K562 (cell line): ENCODE measurements around the gene STX2. TPM values are rescaled to one million over a fixed set of nuclear protein-coding genes. Genes with fewer than 3 reads are reported as not detected.

Source experiments
- MTF1 ChIP-seq: fragments of 250-450 bp; sonication (Bioruptor Pico); IDR thresholded peaks from 2 replicates; pipeline ENCODE4 v1.9.0; 2021; ENCODE audit warnings: moderate library complexity, mild to moderate bottlenecking, inconsistent platforms, borderline replicate concordance
- NRF1 ChIP-seq, 2 experiments: fragments of 450-650 bp; IDR thresholded peaks in 1 of 2; conservative IDR thresholded peaks in 1 of 2; 2 replicates each; pipeline ENCODE4 v1.6.1; 2014; ENCODE audit warnings: mild to moderate bottlenecking in 2 of 2
- RBBP5 ChIP-seq: fragments of 200-600 bp; sonication (generic); IDR thresholded peaks from 2 replicates; pipeline ENCODE4 v1.6.1; 2012; ENCODE audit warnings: borderline replicate concordance, mild to moderate bottlenecking, low read length, control low read depth, inconsistent platforms; ENCODE audit not compliant: insufficient read depth, poor library complexity, severe bottlenecking
- RFX7 ChIP-seq: fragments of 250-450 bp; sonication (Bioruptor Pico); IDR thresholded peaks from 2 replicates; pipeline ENCODE4 v1.5.1; 2021; ENCODE audit warnings: mild to moderate bottlenecking
- SMAD3 ChIP-seq: fragments of 450-650 bp; formaldehyde crosslinking; conservative IDR thresholded peaks from 2 replicates; pipeline ENCODE4 v1.4.0; 2020; ENCODE audit warnings: mild to moderate bottlenecking
- TAF1 ChIP-seq: IDR thresholded peaks from 2 replicates; pipeline ENCODE4 v1.6.1; 2011; ENCODE audit warnings: mild to moderate bottlenecking, low read length, moderate library complexity; ENCODE audit not compliant: insufficient read depth, control insufficient read depth, severe bottlenecking; ENCODE audit errors: extremely low read depth
- TRIM24 ChIP-seq, 2 experiments: fragments of 450-650 bp; IDR thresholded peaks; 2 replicates each; pipeline ENCODE4 v1.6.1; 2016
- ZBTB17 ChIP-seq: fragments of 450-650 bp; formaldehyde crosslinking; IDR thresholded peaks from 2 replicates; pipeline ENCODE4 v1.4.0; 2020; ENCODE audit warnings: mild to moderate bottlenecking
- polyA plus RNA-seq, 8 experiments: library from polyadenylated mRNA; depleted of rRNA in 4 of 8; stranded (reverse) in 5 of 8; unstranded in 3 of 8; fragments of >200 nt; fragmentation: Nextera tagmentation in 2 of 8; fragmentation: Illumina TruSeq in 1 of 8; extraction: Ambion mirVana in 2 of 8; extraction: Trizol in 1 of 8; gene quantifications; 2 replicates each; pipeline versions ENCODE4 v1.2.1 to v1.2.3, GENCODE V29; 2011 to 2014; ENCODE audit warnings: inconsistent platforms in 1 of 8, missing spikeins in 1 of 8
- total RNA-seq, 7 experiments: library from RNA; depleted of rRNA in 6 of 7; stranded (reverse); fragments of >200 nt in 6 of 7; fragmentation: Illumina TruSeq in 2 of 7; extraction: Trizol in 2 of 7; gene quantifications; 2 replicates each; pipeline versions ENCODE4 v1.2.1 to v1.2.3, GENCODE V29; 2011 to 2021; ENCODE audit warnings: low replicate concordance in 1 of 7
- TF ChIP-seq, protein P1 (sequence below), 2 experiments: fragments of 450-650 bp; IDR thresholded peaks; 2 replicates each; pipeline ENCODE4 v1.6.1; 2016; ENCODE audit warnings: mild to moderate bottlenecking in 2 of 2, borderline replicate concordance in 1 of 2, low read depth in 1 of 2, moderate library complexity in 1 of 2
- TF ChIP-seq, protein P2 (sequence below): fragments of 250-450 bp; sonication (Bioruptor Pico); IDR thresholded peaks from 2 replicates; pipeline ENCODE4 v1.9.0; 2021; ENCODE audit warnings: mild to moderate bottlenecking, inconsistent platforms
- TF ChIP-seq, protein P3 (sequence below): fragments of 250-450 bp; sonication (Bioruptor Pico); IDR thresholded peaks from 2 replicates; pipeline ENCODE4 v1.4.0; 2020; ENCODE audit warnings: mild to moderate bottlenecking, moderate library complexity
- TF ChIP-seq, protein P4 (sequence below): fragments of 250-450 bp; sonication (Bioruptor Pico); IDR thresholded peaks from 2 replicates; pipeline ENCODE4 v1.4.0; 2020

STX2 gene
- total and polyA plus RNA-seq, 9 of the 15 experiments (the other 6 are each of a cell fraction or from before 2014, with no cell fraction given): 22.2 to 54.6 (median 30.8) TPM

DNA sequence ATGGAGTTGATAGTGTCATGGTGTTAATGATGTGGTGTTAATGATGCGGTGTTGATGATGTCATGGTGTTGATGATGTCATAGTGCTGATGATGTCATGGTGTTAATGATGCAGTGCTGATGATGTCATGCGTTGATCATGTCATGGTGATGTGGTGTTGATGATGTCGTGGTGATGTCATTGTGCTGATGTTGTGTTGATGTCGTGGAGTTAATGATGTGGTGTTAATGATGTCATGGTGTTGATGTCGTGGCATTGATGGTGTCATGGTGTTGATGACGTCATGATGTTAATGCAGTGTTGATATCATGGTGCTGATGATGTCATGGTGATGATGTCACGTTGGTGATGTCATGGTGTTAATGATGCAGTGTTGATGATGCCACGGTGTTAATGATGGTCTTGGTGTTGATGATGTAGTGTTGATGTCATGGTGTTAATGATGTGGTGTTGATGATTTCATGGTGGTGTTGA is 73.8 kb downstream of the STX2 start (continued):
- TF ChIP-seq, protein P1, sequence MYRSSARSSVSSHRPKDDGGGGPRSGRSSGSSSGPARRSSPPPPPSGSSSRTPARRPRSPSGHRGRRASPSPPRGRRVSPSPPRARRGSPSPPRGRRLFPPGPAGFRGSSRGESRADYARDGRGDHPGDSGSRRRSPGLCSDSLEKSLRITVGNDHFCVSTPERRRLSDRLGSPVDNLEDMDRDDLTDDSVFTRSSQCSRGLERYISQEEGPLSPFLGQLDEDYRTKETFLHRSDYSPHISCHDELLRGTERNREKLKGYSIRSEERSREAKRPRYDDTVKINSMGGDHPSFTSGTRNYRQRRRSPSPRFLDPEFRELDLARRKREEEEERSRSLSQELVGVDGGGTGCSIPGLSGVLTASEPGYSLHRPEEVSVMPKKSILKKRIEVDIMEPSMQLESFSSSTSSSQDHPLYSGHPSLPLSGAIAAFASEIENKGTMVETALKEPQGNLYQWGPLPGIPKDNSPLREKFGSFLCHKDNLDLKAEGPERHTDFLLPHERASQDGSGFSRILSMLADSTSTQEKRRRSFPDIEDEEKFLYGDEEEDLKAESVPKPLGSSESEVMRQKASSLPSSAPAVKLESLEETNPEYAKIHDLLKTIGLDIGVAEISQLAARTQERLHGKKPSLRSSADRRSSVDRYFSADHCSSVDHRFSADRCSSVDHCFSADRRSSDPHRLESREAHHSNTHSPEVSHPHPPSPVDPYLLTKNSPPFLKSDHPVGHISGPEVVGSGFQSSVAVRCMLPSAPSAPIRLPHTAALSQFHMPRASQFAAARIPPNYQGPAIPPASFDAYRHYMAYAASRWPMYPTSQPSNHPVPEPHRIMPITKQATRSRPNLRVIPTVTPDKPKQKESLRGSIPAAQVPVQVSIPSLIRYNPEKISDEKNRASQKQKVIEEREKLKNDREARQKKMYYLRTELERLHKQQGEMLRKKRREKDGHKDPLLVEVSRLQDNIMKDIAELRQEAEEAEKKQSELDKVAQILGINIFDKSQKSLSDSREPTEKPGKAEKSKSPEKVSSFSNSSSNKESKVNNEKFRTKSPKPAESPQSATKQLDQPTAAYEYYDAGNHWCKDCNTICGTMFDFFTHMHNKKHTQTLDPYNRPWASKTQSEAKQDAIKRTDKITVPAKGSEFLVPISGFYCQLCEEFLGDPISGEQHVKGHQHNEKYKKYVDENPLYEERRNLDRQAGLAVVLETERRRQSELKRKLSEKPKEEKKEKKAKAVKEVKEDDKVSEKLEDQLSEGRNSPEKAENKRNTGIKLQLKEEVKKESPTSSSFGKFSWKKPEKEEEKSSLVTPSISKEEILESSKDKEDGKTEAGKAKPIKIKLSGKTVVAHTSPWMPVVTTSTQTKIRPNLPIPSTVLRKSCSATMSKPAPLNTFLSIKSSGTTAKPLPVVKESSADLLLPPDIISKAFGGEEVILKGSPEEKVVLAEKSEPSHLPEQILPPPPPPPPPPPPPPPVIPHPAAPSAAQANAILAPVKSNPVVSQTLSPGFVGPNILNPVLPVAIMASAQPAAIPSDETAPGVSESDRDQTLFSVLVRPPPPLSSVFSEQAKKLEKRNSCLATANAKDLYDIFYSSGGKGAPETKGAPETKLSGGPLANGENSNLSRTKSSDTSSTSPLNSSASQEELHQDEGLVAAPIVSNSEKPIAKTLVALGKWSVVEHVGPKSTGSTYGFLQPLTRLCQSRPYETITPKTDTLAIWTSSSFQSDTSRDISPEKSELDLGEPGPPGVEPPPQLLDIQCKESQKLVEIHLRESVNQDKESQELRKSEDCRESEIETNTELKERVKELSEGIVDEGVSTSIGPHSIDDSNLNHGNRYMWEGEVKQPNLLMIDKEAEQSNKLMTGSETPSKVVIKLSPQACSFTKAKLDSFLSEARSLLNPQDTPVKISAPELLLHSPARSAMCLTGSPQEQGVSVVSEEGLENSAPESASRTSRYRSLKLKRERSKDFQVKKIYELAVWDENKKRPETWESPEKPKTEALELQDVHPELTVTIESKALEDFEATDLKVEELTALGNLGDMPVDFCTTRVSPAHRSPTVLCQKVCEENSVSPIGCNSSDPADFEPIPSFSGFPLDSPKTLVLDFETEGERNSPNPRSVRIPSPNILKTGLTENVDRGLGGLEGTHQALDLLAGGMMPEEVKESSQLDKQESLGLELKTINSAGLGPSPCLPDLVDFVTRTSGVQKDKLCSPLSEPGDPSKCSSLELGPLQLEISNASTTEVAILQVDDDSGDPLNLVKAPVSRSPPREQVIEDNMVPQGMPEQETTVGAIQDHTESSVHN (IDR thresholded peaks at IDR 0.05; ENCODE audit: borderline replicate concordance in 1 of 2, low read depth in 1 of 2): peak in 1 of 2 experiments; percentile 96; a peak in 2 of 4 replicates
- TF ChIP-seq SMAD3 (no peak), ZBTB17 (CRISPR knock-in tag) (no peak), TRIM24 (IDR thresholded peaks at IDR 0.05) (peak; percentile 62 to 74; a peak in 2 of 4 replicates), RFX7 (CRISPR knock-in tag) (no peak), TAF1 (no peak), MTF1 (CRISPR knock-in tag) (no peak), RBBP5 (no peak), NRF1 (conservative IDR thresholded peaks at IDR 0.05 in 1 of 2, IDR thresholded peaks at IDR 0.05 in 1 of 2) (no peak)
- TF ChIP-seq, protein P2, sequence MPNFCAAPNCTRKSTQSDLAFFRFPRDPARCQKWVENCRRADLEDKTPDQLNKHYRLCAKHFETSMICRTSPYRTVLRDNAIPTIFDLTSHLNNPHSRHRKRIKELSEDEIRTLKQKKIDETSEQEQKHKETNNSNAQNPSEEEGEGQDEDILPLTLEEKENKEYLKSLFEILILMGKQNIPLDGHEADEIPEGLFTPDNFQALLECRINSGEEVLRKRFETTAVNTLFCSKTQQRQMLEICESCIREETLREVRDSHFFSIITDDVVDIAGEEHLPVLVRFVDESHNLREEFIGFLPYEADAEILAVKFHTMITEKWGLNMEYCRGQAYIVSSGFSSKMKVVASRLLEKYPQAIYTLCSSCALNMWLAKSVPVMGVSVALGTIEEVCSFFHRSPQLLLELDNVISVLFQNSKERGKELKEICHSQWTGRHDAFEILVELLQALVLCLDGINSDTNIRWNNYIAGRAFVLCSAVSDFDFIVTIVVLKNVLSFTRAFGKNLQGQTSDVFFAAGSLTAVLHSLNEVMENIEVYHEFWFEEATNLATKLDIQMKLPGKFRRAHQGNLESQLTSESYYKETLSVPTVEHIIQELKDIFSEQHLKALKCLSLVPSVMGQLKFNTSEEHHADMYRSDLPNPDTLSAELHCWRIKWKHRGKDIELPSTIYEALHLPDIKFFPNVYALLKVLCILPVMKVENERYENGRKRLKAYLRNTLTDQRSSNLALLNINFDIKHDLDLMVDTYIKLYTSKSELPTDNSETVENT (CRISPR knock-in tag): no peak
- TF ChIP-seq, protein P3, sequence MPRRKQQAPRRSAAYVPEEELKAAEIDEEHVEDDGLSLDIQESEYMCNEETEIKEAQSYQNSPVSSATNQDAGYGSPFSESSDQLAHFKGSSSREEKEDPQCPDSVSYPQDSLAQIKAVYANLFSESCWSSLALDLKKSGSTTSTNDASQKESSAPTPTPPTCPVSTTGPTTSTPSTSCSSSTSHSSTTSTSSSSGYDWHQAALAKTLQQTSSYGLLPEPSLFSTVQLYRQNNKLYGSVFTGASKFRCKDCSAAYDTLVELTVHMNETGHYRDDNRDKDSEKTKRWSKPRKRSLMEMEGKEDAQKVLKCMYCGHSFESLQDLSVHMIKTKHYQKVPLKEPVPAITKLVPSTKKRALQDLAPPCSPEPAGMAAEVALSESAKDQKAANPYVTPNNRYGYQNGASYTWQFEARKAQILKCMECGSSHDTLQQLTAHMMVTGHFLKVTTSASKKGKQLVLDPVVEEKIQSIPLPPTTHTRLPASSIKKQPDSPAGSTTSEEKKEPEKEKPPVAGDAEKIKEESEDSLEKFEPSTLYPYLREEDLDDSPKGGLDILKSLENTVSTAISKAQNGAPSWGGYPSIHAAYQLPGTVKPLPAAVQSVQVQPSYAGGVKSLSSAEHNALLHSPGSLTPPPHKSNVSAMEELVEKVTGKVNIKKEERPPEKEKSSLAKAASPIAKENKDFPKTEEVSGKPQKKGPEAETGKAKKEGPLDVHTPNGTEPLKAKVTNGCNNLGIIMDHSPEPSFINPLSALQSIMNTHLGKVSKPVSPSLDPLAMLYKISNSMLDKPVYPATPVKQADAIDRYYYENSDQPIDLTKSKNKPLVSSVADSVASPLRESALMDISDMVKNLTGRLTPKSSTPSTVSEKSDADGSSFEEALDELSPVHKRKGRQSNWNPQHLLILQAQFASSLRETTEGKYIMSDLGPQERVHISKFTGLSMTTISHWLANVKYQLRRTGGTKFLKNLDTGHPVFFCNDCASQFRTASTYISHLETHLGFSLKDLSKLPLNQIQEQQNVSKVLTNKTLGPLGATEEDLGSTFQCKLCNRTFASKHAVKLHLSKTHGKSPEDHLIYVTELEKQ (CRISPR knock-in tag): no peak
- TF ChIP-seq, protein P4, sequence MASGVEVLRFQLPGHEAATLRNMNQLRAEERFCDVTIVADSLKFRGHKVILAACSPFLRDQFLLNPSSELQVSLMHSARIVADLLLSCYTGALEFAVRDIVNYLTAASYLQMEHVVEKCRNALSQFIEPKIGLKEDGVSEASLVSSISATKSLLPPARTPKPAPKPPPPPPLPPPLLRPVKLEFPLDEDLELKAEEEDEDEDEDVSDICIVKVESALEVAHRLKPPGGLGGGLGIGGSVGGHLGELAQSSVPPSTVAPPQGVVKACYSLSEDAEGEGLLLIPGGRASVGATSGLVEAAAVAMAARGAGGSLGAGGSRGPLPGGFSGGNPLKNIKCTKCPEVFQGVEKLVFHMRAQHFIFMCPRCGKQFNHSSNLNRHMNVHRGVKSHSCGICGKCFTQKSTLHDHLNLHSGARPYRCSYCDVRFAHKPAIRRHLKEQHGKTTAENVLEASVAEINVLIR (CRISPR knock-in tag): peak; percentile 84
